GM23338 (cell line): ENCODE results near the gene GTF2F1. TPM values are rescaled to one million over a fixed set of nuclear protein-coding genes. Genes with fewer than 3 reads are reported as not detected.

ENCODE experiments used
- ATAC-seq: fragments of 200-7000 bp; cut with Tn5 transposase; 3 replicates; pipeline ENCODE4 v1.9.1; 2020
- DNase-seq: peaks from one replicate; pipeline ENCODE4 v3.0.0-alpha.2; 2015; ENCODE audit warnings: low spot score
- H2AFZ ChIP-seq: fragments of 200-600 bp; sonication (generic); 2 replicates; pipeline ENCODE4 v1.8.0; 2016; ENCODE audit warnings: antibody characterized with exemption, mild to moderate bottlenecking, moderate library complexity
- H3F3A ChIP-seq: fragments of 200-600 bp; sonication (generic); replicated peaks from 2 replicates; pipeline ENCODE4 v1.8.0; 2017; ENCODE audit warnings: antibody characterized with exemption, mixed run types, low read depth
- H3K27ac ChIP-seq: fragments of 200-600 bp; sonication (generic); 2 replicates; pipeline ENCODE4 v1.6.1; 2016; ENCODE audit warnings: low read depth
- H3K27me3 ChIP-seq: fragments of 200-600 bp; sonication (generic); 2 replicates; pipeline ENCODE4 v1.8.0; 2016; ENCODE audit warnings: mild to moderate bottlenecking, mixed run types, moderate library complexity; ENCODE audit not compliant: insufficient read depth
- H3K36me3 ChIP-seq: fragments of 200-600 bp; sonication (generic); 2 replicates; pipeline ENCODE4 v1.8.0; 2016; ENCODE audit warnings: mild to moderate bottlenecking; ENCODE audit not compliant: insufficient read depth
- H3K4me1 ChIP-seq: fragments of 200-600 bp; sonication (generic); 2 replicates; pipeline ENCODE4 v1.8.0; 2016; ENCODE audit warnings: mild to moderate bottlenecking, moderate library complexity; ENCODE audit not compliant: insufficient read depth
- H3K4me2 ChIP-seq: fragments of 200-600 bp; sonication (generic); 2 replicates; pipeline ENCODE4 v1.7.1; 2017; ENCODE audit warnings: mixed run types
- H3K4me3 ChIP-seq: fragments of 200-600 bp; sonication (generic); 2 replicates; pipeline ENCODE4 v1.6.1; 2016; ENCODE audit warnings: mixed run types
- H3K79me2 ChIP-seq: fragments of 200-600 bp; sonication (generic); replicated peaks from 2 replicates; pipeline ENCODE4 v1.8.0; 2017; ENCODE audit warnings: mild to moderate bottlenecking; ENCODE audit not compliant: insufficient read depth
- H3K9me2 ChIP-seq: fragments of 200-600 bp; sonication (generic); 2 replicates; pipeline ENCODE4 v1.8.0; 2017; ENCODE audit not compliant: insufficient read depth
- H4K20me1 ChIP-seq: fragments of 200-600 bp; sonication (generic); replicated peaks from 2 replicates; pipeline ENCODE4 v1.8.0; 2017; ENCODE audit warnings: mild to moderate bottlenecking; ENCODE audit not compliant: insufficient read depth
- H3K27ac Mint-ChIP-seq: 2 replicates; pipeline ENCODE4 v1.8.0; 2020; ENCODE audit warnings: inconsistent platforms, mild to moderate bottlenecking, moderate library complexity, mixed read lengths
- H3K27me3 Mint-ChIP-seq: 3 replicates; pipeline ENCODE4 v1.8.0; 2022; ENCODE audit warnings: low read depth, mild to moderate bottlenecking, moderate library complexity, mixed read lengths, inconsistent platforms; ENCODE audit not compliant: insufficient read depth, poor library complexity
- H3K36me3 Mint-ChIP-seq: 3 replicates; pipeline ENCODE4 v1.8.0; 2021; ENCODE audit warnings: low read depth, mild to moderate bottlenecking, inconsistent platforms, moderate library complexity, mixed read lengths
- H3K4me1 Mint-ChIP-seq: 3 replicates; pipeline ENCODE4 v1.8.0; 2020; ENCODE audit warnings: mild to moderate bottlenecking, inconsistent platforms, mixed read lengths
- H3K4me3 Mint-ChIP-seq: 3 replicates; pipeline ENCODE4 v1.8.0; 2021; ENCODE audit warnings: moderate library complexity, mild to moderate bottlenecking, inconsistent platforms, mixed read lengths
- H3K9me3 Mint-ChIP-seq: 3 replicates; pipeline ENCODE4 v1.8.0; 2020; ENCODE audit warnings: moderate library complexity, mild to moderate bottlenecking, inconsistent platforms, mixed read lengths
- CREB1 ChIP-seq: fragments of 250-450 bp; sonication (Bioruptor Pico); IDR thresholded peaks from 2 replicates; pipeline ENCODE4 v1.5.0; 2020; ENCODE audit warnings: low read depth, mild to moderate bottlenecking, moderate library complexity
- EZH2 ChIP-seq: fragments of 200-600 bp; sonication (generic); IDR thresholded peaks from one replicate; pipeline ENCODE4 v1.8.0; 2017; ENCODE audit warnings: antibody characterized with exemption, mild to moderate bottlenecking, low read depth; ENCODE audit not compliant: unreplicated experiment
- EZH2phosphoT487 ChIP-seq: fragments of 200-600 bp; sonication (generic); IDR thresholded peaks from one replicate; pipeline ENCODE4 v1.8.1; 2018; ENCODE audit warnings: antibody characterized with exemption; ENCODE audit not compliant: unreplicated experiment
- JUNB ChIP-seq: IDR thresholded peaks from one replicate; pipeline ENCODE4 v1.6.1; 2016; ENCODE audit warnings: antibody characterized with exemption; ENCODE audit not compliant: unreplicated experiment
- NANOG ChIP-seq: IDR thresholded peaks from 2 replicates; pipeline ENCODE4 v1.6.1; 2016; ENCODE audit warnings: antibody characterized with exemption, borderline replicate concordance
- POLR2AphosphoS5 ChIP-seq: IDR thresholded peaks from 2 replicates; pipeline ENCODE4 v1.6.1; 2016; ENCODE audit warnings: antibody characterized with exemption, low read depth
- ZNF114 ChIP-seq: fragments of 250-450 bp; sonication (Bioruptor Pico); IDR thresholded peaks from 2 replicates; pipeline ENCODE4 v1.5.0; 2020; ENCODE audit warnings: mild to moderate bottlenecking, moderate library complexity
- ZNF331 ChIP-seq: fragments of 250-450 bp; sonication (Bioruptor Pico); IDR thresholded peaks from 2 replicates; pipeline ENCODE4 v1.5.0; 2020; ENCODE audit warnings: low read depth, mild to moderate bottlenecking, moderate library complexity
- polyA plus RNA-seq: library from polyadenylated mRNA; unstranded; fragments of >200 nt; fragmentation: Nextera tagmentation; extraction: Ambion mirVana; gene quantifications from 2 replicates; pipeline ENCODE4 v1.2.1, GENCODE V29; 2016
- total RNA-seq: library from RNA; depleted of rRNA; stranded (reverse); fragments of >200 nt; shearing (Covaris generic); gene quantifications from 2 replicates; pipeline ENCODE4 v1.2.3, GENCODE V29; 2014
- TF ChIP-seq, protein P1 (sequence below): IDR thresholded peaks from 2 replicates; pipeline ENCODE4 v1.6.1; 2016; ENCODE audit warnings: antibody characterized with exemption
- TF ChIP-seq, protein P2 (sequence below): IDR thresholded peaks from one replicate; pipeline ENCODE4 v1.6.1; 2018; ENCODE audit warnings: antibody characterized with exemption; ENCODE audit not compliant: unreplicated experiment
- TF ChIP-seq, protein P3 (sequence below): fragments of 250-450 bp; sonication (Bioruptor Pico); IDR thresholded peaks from 2 replicates; pipeline ENCODE4 v1.5.0; 2020; ENCODE audit warnings: mild to moderate bottlenecking, moderate library complexity

Gene GTF2F1
- total and polyA plus RNA-seq, 2 experiments from 2014 or later, result 62.1 to 65.5 TPM

DNA sequence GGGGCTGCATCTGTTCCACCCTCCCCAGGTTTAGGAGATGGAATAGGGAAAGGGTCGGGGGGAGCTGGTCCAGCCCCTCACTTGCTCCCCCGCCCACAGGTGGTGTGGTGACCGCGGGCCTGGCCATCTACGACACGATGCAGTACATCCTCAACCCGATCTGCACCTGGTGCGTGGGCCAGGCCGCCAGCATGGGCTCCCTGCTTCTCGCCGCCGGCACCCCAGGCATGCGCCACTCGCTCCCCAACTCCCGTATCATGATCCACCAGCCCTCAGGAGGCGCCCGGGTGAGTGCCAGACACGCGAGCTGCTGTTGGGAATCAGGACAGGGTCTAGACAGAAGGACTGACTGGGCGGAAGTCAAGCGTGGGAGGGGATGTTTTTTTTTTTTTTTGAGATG lies 28.6 kb downstream of the GTF2F1 start (continued):
- TF ChIP-seq JUNB (no peak), CREB1 (CRISPR knock-in tag) (no peak), EZH2 (no peak)
- TF ChIP-seq, protein P1, sequence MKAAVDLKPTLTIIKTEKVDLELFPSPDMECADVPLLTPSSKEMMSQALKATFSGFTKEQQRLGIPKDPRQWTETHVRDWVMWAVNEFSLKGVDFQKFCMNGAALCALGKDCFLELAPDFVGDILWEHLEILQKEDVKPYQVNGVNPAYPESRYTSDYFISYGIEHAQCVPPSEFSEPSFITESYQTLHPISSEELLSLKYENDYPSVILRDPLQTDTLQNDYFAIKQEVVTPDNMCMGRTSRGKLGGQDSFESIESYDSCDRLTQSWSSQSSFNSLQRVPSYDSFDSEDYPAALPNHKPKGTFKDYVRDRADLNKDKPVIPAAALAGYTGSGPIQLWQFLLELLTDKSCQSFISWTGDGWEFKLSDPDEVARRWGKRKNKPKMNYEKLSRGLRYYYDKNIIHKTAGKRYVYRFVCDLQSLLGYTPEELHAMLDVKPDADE, result no peak

- H3K4me1 ChIP-seq, result no peaks in the 10 kb centered on the region; the same call in 1 of the 2 replicates
- peak overlapping the region; percentile 97 for H3K4me2 ChIP-seq
- no peaks in the 10 kb centered on the region for H3K9me2 ChIP-seq
- H3K27me3 ChIP-seq, result no peaks in the 10 kb centered on the region
- H3K27ac ChIP-seq, result no peak overlapping the region
- peaks cover 30% of the 10 kb centered on the region for H3K36me3 Mint-ChIP-seq
- ATAC-seq (no peak; the same call in 2 of the 3 replicates), DNase-seq (no peak)
- H3K27me3 Mint-ChIP-seq, result peaks cover 4% of the 10 kb centered on the region
- peak overlapping the region; percentile 79 for H3K4me3 ChIP-seq
- peak overlapping the region; percentile 52; the same call in 1 of the 2 replicates for H3K27ac Mint-ChIP-seq
- H3K9me3 Mint-ChIP-seq, result peaks cover 4% of the 10 kb centered on the region; the same call in 1 of the 3 replicates
- no peaks in the 10 kb centered on the region; the same call in 1 of the 2 replicates for H4K20me1 ChIP-seq
- peaks cover 8% of the 10 kb centered on the region; the same call in 1 of the 2 replicates for H3K79me2 ChIP-seq
- peaks cover 4% of the 10 kb centered on the region; the same call in 1 of the 3 replicates for H3K4me1 Mint-ChIP-seq
- peaks cover 18% of the 10 kb centered on the region for H3K36me3 ChIP-seq
- H2AFZ ChIP-seq, result peak overlapping the region; percentile 72; the same call in 1 of the 2 replicates
- peak overlapping the region; percentile 88 for H3K4me3 Mint-ChIP-seq
- H3F3A ChIP-seq, result no peaks in the 10 kb centered on the region
- TF ChIP-seq NANOG (no peak), JUNB (no peak), EZH2phosphoT487 (no peak), POLR2AphosphoS5 (no peak), EZH2 (no peak), ZNF331 (CRISPR knock-in tag) (no peak), ZNF114 (no peak), CREB1 (CRISPR knock-in tag) (no peak)
- TF ChIP-seq, protein P2, sequence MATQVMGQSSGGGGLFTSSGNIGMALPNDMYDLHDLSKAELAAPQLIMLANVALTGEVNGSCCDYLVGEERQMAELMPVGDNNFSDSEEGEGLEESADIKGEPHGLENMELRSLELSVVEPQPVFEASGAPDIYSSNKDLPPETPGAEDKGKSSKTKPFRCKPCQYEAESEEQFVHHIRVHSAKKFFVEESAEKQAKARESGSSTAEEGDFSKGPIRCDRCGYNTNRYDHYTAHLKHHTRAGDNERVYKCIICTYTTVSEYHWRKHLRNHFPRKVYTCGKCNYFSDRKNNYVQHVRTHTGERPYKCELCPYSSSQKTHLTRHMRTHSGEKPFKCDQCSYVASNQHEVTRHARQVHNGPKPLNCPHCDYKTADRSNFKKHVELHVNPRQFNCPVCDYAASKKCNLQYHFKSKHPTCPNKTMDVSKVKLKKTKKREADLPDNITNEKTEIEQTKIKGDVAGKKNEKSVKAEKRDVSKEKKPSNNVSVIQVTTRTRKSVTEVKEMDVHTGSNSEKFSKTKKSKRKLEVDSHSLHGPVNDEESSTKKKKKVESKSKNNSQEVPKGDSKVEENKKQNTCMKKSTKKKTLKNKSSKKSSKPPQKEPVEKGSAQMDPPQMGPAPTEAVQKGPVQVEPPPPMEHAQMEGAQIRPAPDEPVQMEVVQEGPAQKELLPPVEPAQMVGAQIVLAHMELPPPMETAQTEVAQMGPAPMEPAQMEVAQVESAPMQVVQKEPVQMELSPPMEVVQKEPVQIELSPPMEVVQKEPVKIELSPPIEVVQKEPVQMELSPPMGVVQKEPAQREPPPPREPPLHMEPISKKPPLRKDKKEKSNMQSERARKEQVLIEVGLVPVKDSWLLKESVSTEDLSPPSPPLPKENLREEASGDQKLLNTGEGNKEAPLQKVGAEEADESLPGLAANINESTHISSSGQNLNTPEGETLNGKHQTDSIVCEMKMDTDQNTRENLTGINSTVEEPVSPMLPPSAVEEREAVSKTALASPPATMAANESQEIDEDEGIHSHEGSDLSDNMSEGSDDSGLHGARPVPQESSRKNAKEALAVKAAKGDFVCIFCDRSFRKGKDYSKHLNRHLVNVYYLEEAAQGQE, result no peak
- TF ChIP-seq, protein P1, result no peak
- TF ChIP-seq, protein P3, sequence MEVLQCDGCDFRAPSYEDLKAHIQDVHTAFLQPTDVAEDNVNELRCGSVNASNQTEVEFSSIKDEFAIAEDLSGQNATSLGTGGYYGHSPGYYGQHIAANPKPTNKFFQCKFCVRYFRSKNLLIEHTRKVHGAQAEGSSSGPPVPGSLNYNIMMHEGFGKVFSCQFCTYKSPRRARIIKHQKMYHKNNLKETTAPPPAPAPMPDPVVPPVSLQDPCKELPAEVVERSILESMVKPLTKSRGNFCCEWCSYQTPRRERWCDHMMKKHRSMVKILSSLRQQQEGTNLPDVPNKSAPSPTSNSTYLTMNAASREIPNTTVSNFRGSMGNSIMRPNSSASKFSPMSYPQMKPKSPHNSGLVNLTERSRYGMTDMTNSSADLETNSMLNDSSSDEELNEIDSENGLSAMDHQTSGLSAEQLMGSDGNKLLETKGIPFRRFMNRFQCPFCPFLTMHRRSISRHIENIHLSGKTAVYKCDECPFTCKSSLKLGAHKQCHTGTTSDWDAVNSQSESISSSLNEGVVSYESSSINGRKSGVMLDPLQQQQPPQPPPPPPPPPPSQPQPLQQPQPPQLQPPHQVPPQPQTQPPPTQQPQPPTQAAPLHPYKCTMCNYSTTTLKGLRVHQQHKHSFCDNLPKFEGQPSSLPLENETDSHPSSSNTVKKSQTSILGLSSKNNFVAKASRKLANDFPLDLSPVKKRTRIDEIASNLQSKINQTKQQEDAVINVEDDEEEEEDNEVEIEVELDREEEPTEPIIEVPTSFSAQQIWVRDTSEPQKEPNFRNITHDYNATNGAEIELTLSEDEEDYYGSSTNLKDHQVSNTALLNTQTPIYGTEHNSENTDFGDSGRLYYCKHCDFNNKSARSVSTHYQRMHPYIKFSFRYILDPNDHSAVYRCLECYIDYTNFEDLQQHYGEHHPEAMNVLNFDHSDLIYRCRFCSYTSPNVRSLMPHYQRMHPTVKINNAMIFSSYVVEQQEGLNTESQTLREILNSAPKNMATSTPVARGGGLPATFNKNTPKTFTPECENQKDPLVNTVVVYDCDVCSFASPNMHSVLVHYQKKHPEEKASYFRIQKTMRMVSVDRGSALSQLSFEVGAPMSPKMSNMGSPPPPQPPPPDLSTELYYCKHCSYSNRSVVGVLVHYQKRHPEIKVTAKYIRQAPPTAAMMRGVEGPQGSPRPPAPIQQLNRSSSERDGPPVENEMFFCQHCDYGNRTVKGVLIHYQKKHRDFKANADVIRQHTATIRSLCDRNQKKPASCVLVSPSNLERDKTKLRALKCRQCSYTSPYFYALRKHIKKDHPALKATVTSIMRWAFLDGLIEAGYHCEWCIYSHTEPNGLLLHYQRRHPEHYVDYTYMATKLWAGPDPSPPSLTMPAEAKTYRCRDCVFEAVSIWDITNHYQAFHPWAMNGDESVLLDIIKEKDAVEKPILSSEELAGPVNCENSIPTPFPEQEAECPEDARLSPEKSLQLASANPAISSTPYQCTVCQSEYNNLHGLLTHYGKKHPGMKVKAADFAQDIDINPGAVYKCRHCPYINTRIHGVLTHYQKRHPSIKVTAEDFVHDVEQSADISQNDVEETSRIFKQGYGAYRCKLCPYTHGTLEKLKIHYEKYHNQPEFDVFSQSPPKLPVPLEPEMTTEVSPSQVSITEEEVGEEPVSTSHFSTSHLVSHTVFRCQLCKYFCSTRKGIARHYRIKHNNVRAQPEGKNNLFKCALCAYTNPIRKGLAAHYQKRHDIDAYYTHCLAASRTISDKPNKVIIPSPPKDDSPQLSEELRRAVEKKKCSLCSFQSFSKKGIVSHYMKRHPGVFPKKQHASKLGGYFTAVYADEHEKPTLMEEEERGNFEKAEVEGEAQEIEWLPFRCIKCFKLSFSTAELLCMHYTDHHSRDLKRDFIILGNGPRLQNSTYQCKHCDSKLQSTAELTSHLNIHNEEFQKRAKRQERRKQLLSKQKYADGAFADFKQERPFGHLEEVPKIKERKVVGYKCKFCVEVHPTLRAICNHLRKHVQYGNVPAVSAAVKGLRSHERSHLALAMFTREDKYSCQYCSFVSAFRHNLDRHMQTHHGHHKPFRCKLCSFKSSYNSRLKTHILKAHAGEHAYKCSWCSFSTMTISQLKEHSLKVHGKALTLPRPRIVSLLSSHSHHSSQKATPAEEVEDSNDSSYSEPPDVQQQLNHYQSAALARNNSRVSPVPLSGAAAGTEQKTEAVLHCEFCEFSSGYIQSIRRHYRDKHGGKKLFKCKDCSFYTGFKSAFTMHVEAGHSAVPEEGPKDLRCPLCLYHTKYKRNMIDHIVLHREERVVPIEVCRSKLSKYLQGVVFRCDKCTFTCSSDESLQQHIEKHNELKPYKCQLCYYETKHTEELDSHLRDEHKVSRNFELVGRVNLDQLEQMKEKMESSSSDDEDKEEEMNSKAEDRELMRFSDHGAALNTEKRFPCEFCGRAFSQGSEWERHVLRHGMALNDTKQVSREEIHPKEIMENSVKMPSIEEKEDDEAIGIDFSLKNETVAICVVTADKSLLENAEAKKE (CRISPR knock-in tag), result no peak
Measured at GRCh38 chr19:6362351-6362801, 30.6 kb downstream of the GTF2F1 start.
